Smooth muscle cell (in vitro differentiated cells): ENCODE results near the gene SH3BP5. TPM values are rescaled to one million over a fixed set of nuclear protein-coding genes. Genes with fewer than 3 reads are reported as not detected.

Experiments used
- DNase-seq: peaks from one replicate; lab custom pipeline; 2025; ENCODE audit not compliant: unreplicated experiment; lab: John Stamatoyannopoulos, UW
- H2AFZ ChIP-seq: fragments of 200-600 bp; sonication (generic); 2 replicates; pipeline ENCODE4 v1.6.0; 2016; ENCODE audit warnings: antibody characterized with exemption, low read depth, mild to moderate bottlenecking
- H3F3A ChIP-seq: fragments of 200-600 bp; sonication (generic); 2 replicates; pipeline ENCODE4 v1.6.0; 2017; ENCODE audit warnings: antibody characterized with exemption, low read depth
- H3K27ac ChIP-seq: fragments of 200-600 bp; sonication (generic); 2 replicates; pipeline ENCODE4 v1.5.1; 2016; ENCODE audit warnings: low read depth, mild to moderate bottlenecking
- H3K27me3 ChIP-seq: fragments of 200-600 bp; sonication (generic); 2 replicates; pipeline ENCODE4 v1.6.1; 2016; ENCODE audit warnings: low read depth, mild to moderate bottlenecking
- H3K36me3 ChIP-seq: fragments of 200-600 bp; sonication (generic); 2 replicates; pipeline ENCODE4 v1.5.1; 2016; ENCODE audit warnings: low read depth
- H3K4me1 ChIP-seq: fragments of 200-600 bp; sonication (generic); 2 replicates; pipeline ENCODE4 v1.5.1; 2016; ENCODE audit warnings: low read depth
- H3K4me2 ChIP-seq: fragments of 200-600 bp; sonication (generic); 2 replicates; pipeline ENCODE4 v1.6.0; 2016; ENCODE audit warnings: mild to moderate bottlenecking
- H3K4me3 ChIP-seq: fragments of 200-600 bp; sonication (generic); 2 replicates; pipeline ENCODE4 v1.5.1; 2016; ENCODE audit warnings: mild to moderate bottlenecking
- H3K79me2 ChIP-seq: fragments of 200-600 bp; sonication (generic); 2 replicates; pipeline ENCODE4 v1.6.0; 2016; ENCODE audit warnings: low read depth, mild to moderate bottlenecking
- H3K9ac ChIP-seq: fragments of 200-600 bp; sonication (generic); 2 replicates; pipeline ENCODE4 v1.6.0; 2016; ENCODE audit warnings: low read depth
- H3K9me3 ChIP-seq: fragments of 200-600 bp; sonication (generic); replicated peaks from 2 replicates; pipeline ENCODE4 v1.5.1; 2016; ENCODE audit warnings: low read depth
- H4K20me1 ChIP-seq: fragments of 200-600 bp; sonication (generic); 2 replicates; pipeline ENCODE4 v1.6.0; 2016; ENCODE audit warnings: low read depth
- WGBS: methylation state at CpG from one replicate; pipeline ENCODE4 v1.1.7; 2016; ENCODE audit warnings: low lambda C conversion rate; 5-methylcytosine and 5-hydroxymethylcytosine counted together
- polyA plus RNA-seq: library from polyadenylated mRNA; unstranded; fragments of >200 nt; fragmentation: Nextera tagmentation; extraction: Ambion mirVana; gene quantifications from 2 replicates; pipeline ENCODE4 v1.2.1, GENCODE V29; 2016
- total RNA-seq: library from RNA; depleted of rRNA; stranded (reverse); fragments of >200 nt; gene quantifications from 2 replicates; pipeline ENCODE4 v1.2.3, GENCODE V29; 2014
- TF ChIP-seq, protein P1 (sequence below): fragments of 200-600 bp; sonication (generic); IDR thresholded peaks from 2 replicates; pipeline ENCODE4 v1.5.1; 2017; ENCODE audit warnings: borderline replicate concordance, mild to moderate bottlenecking, antibody characterized with exemption; ENCODE audit not compliant: insufficient read depth, poor library complexity, severe bottlenecking

The SH3BP5 gene
- total and polyA plus RNA-seq, 2 experiments from 2014 or later, result 10.7 to 12.7 TPM

DNA sequence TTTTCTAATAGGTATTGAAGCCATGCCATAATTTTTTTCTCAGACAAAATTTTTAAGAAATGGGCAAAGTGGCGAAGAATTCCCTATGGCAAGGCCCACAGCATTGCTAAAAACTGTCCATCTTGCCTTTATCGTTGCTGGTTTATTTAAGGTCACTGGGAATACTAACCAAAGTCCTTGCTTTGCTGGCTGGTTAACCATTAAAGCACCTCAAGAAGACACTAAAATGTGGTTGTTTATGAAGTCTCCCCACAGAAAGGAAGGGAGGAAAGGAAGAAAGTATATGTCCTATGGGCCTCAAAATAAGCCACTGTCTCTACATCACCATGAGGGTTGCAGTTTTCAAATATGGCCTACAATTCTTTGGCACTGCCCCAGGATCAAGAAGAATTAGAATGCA lies 13.2 kb downstream of the SH3BP5 start:
- Histone ChIP-seq H3K9me3 (no peaks in the 10 kb centered on the region), H4K20me1 (no peaks in the 10 kb centered on the region), H3K36me3 (no peaks in the 10 kb centered on the region), H3K9ac (no peak overlapping the region), H3K4me3 (no peak overlapping the region), H3F3A (peaks cover 13% of the 10 kb centered on the region), H3K27me3 (no peaks in the 10 kb centered on the region), H3K79me2 (peaks cover 71% of the 10 kb centered on the region), H2AFZ (no peak overlapping the region), H3K27ac (no peak overlapping the region), H3K4me2 (peak overlapping the region; percentile 22), H3K4me1 (peaks cover 16% of the 10 kb centered on the region)
- DNase-seq, result no peak
- 91% methylated on average over 2 of the region's 2 CpGs for whole genome bisulfite sequencing
- TF ChIP-seq, protein P1, sequence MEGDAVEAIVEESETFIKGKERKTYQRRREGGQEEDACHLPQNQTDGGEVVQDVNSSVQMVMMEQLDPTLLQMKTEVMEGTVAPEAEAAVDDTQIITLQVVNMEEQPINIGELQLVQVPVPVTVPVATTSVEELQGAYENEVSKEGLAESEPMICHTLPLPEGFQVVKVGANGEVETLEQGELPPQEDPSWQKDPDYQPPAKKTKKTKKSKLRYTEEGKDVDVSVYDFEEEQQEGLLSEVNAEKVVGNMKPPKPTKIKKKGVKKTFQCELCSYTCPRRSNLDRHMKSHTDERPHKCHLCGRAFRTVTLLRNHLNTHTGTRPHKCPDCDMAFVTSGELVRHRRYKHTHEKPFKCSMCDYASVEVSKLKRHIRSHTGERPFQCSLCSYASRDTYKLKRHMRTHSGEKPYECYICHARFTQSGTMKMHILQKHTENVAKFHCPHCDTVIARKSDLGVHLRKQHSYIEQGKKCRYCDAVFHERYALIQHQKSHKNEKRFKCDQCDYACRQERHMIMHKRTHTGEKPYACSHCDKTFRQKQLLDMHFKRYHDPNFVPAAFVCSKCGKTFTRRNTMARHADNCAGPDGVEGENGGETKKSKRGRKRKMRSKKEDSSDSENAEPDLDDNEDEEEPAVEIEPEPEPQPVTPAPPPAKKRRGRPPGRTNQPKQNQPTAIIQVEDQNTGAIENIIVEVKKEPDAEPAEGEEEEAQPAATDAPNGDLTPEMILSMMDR, result no peak

DNA sequence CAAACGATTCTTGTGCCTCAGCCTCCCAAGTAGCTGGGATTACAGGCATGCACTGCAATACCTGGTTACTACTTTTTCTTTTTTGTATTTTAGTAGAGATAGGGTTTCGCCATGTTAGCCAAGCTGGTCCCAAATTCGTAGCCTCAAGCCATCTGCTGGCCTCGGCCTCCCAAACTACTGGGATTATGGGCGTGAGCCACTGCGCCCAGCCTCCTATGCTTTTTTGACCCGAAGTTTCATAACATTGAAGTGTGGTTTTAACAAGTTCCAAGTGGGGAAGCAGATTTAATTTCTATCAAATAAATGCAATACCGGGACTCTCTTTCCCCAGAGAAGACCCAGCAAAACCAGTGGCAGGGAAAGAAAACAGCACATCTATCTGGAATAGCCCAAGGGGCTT lies 13.7 kb downstream of the SH3BP5 start:
- DNase-seq, result no peak
- H3K9me3 ChIP-seq, result no peaks in the 10 kb centered on the region
- TF ChIP-seq, protein P1, result no peak
- no peaks in the 10 kb centered on the region for H3K36me3 ChIP-seq
- H3K27me3 ChIP-seq, result no peaks in the 10 kb centered on the region
- H3K9ac ChIP-seq, result no peak overlapping the region
- H3K4me2 ChIP-seq, result no peak overlapping the region
- 89% methylated on average over 8 of the region's 8 CpGs for WGBS
- H3K27ac ChIP-seq, result no peak overlapping the region
- H3F3A ChIP-seq, result peaks cover 13% of the 10 kb centered on the region
- peaks cover 71% of the 10 kb centered on the region for H3K79me2 ChIP-seq
- no peak overlapping the region for H3K4me3 ChIP-seq
- H2AFZ ChIP-seq, result no peak overlapping the region
- H3K4me1 ChIP-seq, result peaks cover 17% of the 10 kb centered on the region
- H4K20me1 ChIP-seq, result no peaks in the 10 kb centered on the region

- WGBS, result 33% methylated on average over 5 of the region's 5 CpGs
- H3K4me3 ChIP-seq, result no peak overlapping the region
- no peaks in the 10 kb centered on the region for H4K20me1 ChIP-seq
- no peaks in the 10 kb centered on the region for H3K27me3 ChIP-seq
- no peak overlapping the region for H2AFZ ChIP-seq
- H3F3A ChIP-seq, result peaks cover 13% of the 10 kb centered on the region
- DNase-seq, result no peak
- no peaks in the 10 kb centered on the region for H3K36me3 ChIP-seq
- peak overlapping the region; percentile 71 for H3K4me2 ChIP-seq
- H3K79me2 ChIP-seq, result peaks cover 68% of the 10 kb centered on the region
- TF ChIP-seq, protein P1, result no peak
- H3K9ac ChIP-seq, result peak overlapping the region; percentile 29
- H3K9me3 ChIP-seq, result no peaks in the 10 kb centered on the region
- peak overlapping the region; percentile 83 for H3K27ac ChIP-seq
- peaks cover 28% of the 10 kb centered on the region for H3K4me1 ChIP-seq
Observed at GRCh38 chr3:15316998-15317435, 15.4 kb downstream of the SH3BP5 start.

DNA sequence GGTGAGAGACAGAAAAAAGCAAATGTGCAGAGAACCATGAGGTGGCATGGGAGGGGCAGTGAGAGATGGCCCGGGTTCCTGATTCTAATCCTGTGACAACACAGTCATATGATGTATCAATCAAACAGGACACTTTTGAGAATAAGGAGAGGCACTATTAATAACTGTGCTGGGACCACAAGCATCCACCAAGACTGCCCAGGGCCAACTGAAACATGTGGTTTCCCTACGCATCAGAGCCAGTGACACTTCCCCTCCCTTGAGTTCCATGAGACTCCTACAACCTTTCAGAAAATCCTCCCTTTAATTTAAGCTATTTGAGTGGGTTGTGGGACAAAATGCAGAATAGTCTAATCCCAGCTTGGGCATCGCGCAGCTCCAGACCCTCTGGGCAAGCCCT lies 17.4 kb downstream of the SH3BP5 start:
- no peak for DNase-seq

More for the DNA sequence above, 17.4 kb downstream of the SH3BP5 start:
- peaks cover 52% of the 10 kb centered on the region for H3K79me2 ChIP-seq
- peak overlapping the region; percentile 83 for H3K27ac ChIP-seq
- no peaks in the 10 kb centered on the region for H3K36me3 ChIP-seq
- H3K27me3 ChIP-seq, result no peaks in the 10 kb centered on the region
- H3K4me1 ChIP-seq, result peaks cover 37% of the 10 kb centered on the region
- H4K20me1 ChIP-seq, result no peaks in the 10 kb centered on the region
- H2AFZ ChIP-seq, result no peak overlapping the region
- H3K4me2 ChIP-seq, result no peak overlapping the region
- TF ChIP-seq, protein P1, result no peak
- H3K9me3 ChIP-seq, result no peaks in the 10 kb centered on the region
- H3K4me3 ChIP-seq, result no peak overlapping the region
- 66% methylated on average over 4 of the region's 4 CpGs for WGBS
- peaks cover 23% of the 10 kb centered on the region for H3F3A ChIP-seq
- H3K9ac ChIP-seq, result no peak overlapping the region
